Left lobe of liver (tissue), 2 donors: ENCODE data around the gene MC2R. TPM values are rescaled to one million over a fixed set of nuclear protein-coding genes. Genes with fewer than 3 reads are reported as not detected.

Experiments used
- ATAC-seq: fragments of 200-7000 bp; cut with Tn5 transposase; one replicate; pipeline ENCODE4 v1.9.1; 2020; ENCODE audit warnings: mild to moderate bottlenecking, moderate library complexity
- DNase-seq: peaks from one replicate; pipeline ENCODE4 v3.0.0-alpha.2; 2020; ENCODE audit warnings: low spot score
- total RNA-seq: library from RNA; stranded (reverse); gene quantifications from one replicate; pipeline ENCODE4 v1.2.1, GENCODE V29; 2021
- donor health status: DM: no; HTN: no; CAD: no; lungs with moderate emphysema.
- donor health status: DM: no; HTN: yes; CAD: no.

The MC2R gene
- total RNA-seq = not detected

DNA sequence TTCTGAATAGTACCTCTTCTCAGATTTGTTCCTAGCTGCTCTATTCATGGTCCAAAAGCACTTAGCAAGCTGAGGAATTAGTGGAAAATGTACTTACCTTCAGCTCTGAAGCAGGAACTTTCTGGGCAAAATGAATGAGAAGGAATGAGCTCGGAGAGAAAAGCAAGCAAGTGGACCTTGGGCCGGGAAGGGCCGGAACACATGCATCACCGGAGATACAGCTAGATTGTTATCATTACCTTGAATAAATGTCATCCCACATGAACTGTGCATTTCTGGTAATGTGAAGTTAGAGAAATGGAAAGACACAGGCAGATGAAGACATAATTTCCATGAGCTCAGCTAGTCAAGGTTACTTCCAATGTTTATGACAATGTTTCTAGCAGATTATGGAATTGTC lies at the start of gene MC2R:
MC2R (minus strand) TSS at position 146 of the 400 bp plus-strand sequence. CDS start 30,018 bp downstream, outside the sequence.
- no peak for DNase-seq
- ATAC-seq = no peak

DNA sequence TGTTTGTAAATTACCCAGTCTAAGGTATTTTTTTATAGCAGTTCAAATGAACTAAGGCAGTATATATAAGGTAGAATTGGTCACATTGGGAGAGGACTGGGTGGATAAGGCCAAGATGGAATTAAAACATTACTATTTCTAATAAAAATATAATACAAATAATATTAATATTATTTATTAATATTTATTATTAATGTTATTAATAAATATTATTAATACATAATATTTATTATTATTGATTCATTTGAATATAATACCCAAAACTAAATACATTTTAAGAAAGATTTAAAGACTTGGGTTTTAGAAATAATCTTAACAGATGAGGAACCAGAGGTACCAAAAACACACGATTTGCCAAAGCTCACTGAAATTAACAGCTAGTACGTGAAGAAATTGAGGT lies 30.5 kb upstream of the MC2R start:
- ATAC-seq (no peak), DNase-seq (no peak)

DNA sequence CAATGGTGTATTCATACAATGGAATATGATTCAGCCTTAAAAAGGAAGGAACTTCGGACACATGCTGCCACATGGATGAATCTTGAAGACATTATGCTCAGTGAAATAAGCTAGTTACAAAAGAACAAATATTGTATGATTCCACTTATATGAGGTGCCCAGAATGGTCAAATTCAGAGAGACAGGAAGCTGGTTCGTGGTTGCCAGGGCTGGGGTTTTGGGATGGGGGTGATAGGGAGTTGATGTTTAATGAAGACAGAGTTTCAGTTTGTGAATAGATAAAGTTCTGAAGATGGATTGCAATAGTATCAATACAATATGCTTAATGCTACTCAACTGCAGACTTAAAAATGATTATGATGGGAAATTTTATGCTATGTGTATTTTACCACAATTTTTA lies 28.0 kb upstream of the MC2R start:
- ATAC-seq = no peak
- no peak for DNase-seq

DNA sequence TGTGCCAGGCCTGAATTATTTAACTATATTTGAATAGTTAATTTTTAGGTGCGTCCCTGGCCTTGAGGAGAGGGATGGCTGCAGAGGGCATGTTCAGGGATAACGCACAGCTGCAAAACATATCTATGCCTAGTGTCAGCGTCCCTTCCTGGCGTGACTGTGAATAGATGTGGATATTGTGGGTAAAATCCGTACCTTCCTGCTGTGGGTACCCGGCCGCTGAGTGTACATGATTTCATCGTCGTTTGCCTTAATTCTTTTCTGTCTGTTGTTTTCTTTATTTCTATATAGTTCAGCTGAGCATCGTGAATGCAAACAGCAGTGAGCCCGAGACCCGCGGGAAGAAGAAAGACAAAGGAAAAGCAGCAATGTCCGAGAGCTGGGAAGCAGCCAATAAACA lies 25.0 kb upstream of the MC2R start:
- ATAC-seq = no peak
- DNase-seq = no peak

DNA sequence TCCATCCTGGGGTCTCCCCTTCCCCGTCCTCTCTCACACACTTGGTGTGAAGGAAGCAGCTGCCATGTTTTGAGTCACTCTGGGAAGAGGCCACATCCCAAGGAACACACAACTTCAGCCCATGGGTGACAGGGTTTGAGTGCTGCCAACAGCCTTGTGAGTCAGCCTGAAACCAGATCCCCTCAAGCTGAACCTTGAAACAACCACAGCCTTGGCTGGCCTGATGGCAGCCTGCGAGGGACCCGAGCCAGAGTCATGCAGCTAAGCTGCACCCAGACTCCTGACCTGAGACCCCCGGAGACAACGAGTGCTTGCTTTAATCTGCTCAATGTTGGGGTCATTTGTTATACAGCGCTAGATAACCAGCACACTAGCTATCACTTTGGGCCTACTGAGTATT lies 19.3 kb upstream of the MC2R start:
- ATAC-seq (no peak), DNase-seq (no peak)

DNA sequence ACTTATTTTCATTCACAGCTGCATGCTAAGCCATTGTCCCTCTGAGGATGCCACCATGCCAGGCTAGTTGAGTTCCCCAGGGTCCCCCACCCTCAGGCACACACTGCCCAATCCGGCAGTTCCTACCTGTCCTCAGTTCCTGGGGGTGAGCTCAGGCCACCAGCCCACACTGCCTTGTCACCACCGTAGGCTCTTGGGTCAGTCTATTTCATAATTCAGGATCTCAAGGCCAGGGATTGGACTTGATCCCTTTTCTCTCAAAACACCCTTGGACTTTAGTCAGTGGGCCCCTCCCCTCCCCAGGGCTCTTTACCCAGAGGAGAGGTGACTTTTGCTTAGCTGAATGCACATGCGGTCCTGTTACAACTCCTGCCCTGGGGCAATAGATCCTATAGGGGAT lies 18.7 kb upstream of the MC2R start:
- DNase-seq (no peak), ATAC-seq (no peak)

DNA sequence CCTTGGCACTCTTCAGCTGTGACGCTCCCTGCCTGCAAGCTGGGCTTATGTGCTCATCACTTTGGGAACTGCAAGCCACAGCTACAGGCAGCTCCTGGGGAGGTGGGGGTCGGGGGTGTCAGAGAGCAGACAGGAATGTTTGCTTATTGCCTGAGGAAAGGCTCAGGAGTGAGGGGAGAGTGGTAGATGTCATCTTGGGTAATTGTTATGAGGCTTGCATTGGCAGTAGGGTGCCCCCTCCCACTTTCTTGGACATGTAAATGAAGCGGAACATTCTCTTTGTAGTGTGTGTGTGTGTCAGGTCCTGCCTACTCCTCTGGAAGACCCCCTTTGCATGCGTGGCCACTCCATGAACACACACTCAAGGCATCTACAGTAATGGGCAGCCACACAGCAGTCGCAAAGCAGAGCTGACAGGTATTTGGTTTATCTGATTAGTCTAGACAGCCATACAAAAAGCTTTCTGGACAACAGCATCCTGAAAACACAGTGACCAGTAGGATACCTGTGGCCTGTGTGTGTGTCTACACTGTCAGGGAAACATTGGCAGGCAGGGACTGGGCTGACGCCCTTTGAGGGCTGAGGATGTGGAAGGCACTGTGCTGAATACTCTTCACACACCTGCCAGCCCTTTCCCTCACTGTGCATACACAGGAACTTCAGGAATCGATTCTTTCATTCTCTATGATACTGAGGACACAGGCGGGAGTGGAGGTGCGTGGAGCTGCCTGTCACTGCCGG lies 17.1 kb upstream of the MC2R start:
- ATAC-seq = no peak

DNA sequence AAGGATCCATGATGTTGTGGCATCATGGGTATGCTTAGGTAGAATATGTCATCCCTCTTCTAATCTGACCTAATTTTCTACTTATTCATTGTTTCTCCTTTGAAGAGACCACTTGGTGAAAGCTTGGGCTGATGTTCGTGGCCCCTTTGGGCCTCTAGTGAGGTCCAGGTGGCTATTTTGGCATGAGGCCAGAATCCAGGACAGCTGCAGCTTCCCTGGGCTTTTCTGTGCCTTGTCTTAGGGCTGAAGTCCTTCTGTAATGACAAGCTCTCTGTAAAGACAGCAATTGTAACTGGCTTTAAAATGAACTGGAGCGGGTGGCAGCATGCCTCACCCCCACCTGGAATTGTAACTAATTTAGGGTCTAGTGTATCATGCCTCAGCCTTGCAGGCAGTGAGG lies 15.6 kb upstream of the MC2R start:
- DNase-seq (no peak), ATAC-seq (no peak)

More for the DNA sequence above, 17.1 kb upstream of the MC2R start:
- no peak for DNase-seq

DNA sequence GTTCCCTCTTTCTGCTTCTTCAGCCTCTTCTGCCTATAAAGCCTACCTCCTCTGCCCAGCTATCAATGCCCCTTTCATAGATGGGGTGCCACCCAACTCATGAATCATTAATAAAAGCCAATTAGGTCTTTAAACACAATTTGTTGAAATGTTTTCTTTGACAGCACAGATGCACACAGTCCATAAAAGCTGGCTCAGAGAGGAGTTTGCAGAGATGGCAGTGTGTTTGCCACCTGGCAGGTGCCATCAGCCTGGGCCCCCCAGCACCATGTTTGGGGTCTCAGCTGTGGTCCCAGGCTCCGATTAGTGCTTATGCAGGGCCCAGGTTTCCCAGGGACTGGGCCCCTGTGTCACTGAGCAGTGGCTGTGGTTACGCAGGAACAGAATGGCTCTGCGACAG lies 7.9 kb upstream of the MC2R start:
- no peak for ATAC-seq
- no peak for DNase-seq

DNA sequence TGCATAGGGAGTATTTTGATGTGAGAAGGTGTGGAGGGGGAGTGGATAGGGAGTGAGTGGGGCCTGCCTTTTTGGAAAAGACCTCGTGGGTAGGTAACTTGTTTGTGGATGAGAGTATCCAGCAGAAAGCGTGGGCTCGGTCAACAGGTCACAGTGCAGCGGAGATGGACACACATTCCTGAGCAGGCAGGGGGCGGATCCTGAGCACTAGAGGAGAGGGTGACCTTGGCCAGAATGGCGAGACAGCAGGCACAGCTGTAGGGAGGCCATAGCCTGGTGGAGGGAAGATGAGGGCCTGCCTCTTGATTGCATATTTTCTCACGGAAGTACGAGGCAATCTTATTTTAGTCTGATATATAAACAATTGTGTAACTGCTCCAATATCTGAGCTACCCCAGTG lies 3.6 kb upstream of the MC2R start:
- DNase-seq = no peak
- no peak for ATAC-seq

DNA sequence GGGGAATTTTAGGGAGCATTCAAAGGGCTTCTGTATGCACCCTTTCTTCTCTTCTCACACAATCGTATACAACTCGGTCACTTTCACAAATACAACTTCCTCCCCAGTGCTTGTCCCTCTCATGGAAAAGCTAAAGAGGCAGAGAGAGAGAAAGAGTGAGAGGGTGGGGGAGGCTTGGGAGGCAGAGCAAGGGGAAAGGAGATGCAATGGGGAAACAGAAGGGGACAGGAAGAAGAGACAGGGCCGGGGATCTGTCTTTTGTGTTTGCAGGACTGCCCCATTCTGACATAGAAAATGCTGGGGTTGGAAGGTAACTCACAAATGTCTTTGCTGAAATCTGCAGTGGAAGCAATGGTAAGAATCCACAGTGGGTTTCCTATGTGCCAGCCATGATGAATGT lies 2.1 kb upstream of the MC2R start:
- no peak for ATAC-seq
- DNase-seq = no peak

DNA sequence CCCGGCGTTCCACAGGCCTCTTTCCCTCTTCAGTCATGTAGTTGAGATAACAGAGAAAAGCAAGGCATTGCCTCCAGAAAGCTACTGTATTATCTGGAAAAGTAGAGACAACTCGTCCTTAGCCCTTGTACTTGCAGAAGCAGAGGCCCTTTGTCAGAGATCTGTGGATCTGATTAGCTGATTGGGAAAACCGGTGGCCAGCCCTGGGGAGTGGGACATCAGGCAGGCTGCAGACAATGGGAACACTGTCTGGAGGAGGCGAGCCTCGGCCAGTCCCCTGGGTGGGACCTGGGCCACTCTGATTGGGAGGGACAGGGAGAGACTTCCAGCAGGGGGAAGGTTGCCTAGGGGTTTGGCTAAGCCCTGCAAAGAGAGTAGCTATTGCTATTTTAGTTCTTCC lies 1.2 kb upstream of the MC2R start:
- no peak for DNase-seq

DNA sequence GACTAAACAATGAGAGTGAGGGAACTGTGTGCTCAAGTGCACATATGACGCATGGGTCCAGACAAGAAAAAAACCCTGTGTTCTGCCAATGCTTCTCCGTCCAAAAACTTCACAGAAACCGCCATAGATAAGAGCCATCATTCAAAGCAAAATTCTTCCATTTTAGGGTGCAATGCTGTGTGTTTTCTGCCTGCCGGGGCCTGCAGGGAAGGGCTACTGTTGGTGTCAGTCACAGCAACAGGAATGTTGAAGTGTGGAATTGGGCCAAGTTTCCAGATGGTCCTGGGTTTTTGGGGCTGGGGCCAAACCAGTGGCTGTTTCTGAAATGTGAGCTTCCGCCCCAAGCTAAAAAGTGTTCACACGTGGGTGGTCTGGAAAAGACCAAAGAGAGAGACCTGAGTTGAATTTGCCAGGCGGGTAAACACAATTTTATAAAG lies 677 bp upstream of the MC2R start:
- ATAC-seq (no peak), DNase-seq (no peak)

More for the DNA sequence above, 1.2 kb upstream of the MC2R start:
- ATAC-seq = no peak

DNA sequence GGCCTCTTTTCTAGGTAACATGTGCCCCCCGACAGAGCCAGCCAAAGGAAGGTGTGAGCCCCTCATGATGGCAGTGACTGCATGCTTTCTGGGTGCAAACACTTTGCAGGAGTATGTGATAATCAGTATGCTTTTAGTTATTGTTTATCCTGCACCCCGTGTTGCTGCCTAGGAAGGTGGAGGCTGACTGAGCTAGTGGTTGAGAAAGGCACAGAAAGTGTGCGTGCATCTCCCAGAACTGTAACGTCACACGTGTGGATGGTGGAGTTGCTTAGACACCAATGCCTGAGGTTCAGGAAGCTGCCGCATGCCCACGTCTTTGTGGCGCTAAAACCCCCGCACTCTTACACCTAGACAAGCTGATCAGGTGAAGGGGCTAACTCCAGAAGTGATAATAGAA lies 580 bp downstream of the MC2R start:
- ATAC-seq (no peak), DNase-seq (no peak)

DNA sequence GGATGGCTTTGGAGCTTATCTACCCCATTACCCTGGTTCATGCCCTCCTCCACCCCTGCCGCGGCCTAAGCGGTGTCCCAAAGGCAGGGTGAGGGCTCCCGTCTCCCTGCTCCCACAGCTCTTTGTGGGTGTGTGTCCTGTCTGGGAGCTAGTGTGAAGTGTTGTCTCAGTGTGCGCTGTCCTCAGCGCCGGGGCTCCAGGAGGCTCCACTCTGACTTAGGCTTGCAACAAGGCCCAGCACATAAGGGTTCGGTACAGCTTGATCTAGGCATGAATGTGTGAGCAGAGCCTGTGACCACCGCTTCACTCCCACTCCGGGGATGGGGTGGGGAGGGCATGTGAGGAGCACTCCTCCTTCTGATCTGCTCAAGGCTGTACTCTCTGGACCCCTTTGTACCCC lies 1.2 kb downstream of the MC2R start:
- DNase-seq (no peak), ATAC-seq (no peak)

DNA sequence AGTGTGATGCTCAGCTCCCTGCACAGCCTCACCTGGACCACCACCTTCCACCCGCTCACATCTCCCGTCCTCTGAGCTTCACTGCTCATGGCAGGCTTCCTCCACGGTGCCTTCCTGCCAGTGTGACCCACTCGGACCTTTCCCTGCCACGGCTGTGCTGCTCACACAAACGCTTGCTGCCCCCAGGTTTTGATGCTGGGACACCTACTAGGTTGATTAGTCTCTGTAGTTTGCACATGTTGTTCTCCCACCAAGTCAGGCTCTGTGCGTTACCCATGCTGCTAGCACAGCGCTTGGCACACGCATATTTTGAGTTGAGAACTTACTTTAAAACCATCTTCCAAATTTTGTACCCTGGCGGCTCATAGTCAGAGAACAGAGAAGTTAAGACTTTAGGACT lies 2.1 kb downstream of the MC2R start:
- ATAC-seq (no peak), DNase-seq (no peak)

DNA sequence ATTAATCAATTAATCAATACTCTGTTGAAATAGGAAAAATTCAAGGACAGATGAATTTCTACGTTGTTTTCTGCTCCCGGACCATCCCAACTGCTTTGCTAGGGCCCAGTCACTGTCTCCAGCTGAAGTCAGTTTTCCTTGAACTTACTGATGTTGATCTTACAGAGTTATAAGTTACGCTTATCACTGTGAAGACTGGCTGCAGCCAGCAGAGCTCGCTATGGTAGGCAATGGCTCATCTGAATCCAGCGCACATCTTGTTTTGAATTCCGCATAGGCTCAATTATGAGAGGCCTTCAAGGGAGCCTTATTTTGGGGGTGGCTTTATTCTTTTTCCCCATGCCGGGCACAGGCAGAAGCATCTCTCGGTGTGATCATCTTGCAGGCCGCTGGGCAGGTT lies 2.7 kb downstream of the MC2R start:
- no peak for ATAC-seq

DNA sequence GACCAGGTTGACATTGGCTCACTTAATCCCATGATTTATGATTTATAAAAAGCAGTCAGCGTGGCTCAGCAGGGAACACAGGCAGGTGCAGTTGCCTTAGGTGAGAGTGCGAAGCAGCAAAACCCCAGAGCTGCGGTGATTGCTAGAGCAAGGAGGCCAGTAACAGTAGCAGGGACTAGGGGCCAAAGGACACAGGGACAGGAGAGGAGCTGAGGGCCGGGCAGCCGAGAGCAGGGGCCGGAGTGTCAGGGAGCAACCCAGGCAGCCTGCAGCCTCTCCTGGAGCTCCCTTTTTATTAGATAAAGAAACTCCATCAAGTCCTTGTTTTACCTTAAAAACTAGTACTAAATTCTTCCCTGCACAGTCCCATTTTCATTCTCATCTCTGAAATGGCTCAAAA lies 4.3 kb downstream of the MC2R start:
- ATAC-seq = no peak
- DNase-seq = no peak

More for the DNA sequence above, 2.7 kb downstream of the MC2R start:
- no peak for DNase-seq

DNA sequence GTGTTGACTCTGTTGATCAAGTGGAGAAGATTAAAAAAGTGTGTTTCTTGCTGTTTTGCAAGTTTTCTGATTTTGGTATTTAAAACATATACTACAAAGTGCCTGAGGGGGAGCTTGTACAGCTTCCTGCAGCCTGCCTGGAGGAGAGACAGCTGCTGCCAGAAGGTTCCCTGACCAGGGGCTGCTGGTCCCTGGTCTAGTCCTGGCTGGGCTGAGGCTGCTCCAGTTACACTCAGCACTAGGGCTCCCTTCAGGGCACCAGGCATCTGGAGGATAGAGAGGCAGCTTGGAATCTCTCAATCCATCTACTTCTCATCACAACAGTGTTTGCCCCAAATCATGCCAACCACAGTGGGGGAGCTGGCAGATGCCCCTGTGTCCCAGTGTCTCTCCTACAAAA lies 4.8 kb downstream of the MC2R start:
- no peak for ATAC-seq
- DNase-seq = no peak

DNA sequence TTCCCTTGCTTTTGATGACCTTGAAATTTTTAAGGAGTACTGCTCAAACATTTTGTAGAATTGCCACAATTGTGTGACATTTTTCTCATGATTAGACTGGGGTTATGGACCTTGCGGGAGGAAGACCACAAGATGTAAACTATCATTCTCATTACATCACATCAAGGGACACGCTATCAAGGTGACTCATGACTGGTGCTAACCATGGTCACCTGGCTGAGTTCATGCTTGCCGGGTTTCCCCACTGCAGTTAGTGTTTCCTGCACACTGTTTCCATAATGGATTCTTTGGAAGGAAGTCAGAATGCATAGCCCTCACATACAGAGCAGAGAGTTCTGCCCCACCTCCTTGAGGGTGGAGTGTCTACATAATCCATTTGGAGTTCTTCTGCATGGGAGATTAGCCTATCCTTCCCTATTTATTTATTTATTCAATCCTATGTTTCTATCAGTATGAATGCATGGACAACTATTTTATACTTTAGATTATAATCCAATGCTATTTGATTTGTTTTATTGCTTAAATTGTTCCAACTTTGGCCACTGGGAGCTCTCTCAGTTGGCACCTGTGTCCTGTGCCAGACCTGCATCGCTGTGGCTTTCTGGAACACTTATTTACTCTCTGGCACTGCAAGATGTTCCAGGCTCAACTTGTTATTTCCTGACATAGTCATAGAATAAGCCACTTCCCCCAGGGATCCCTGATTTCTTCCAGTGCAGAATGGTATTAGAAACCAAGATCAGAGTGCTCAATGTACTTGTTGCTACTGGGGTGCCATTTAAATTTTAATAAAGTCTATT lies 6.0 kb downstream of the MC2R start:
- ATAC-seq = peak; percentile 63
- no peak for DNase-seq

DNA sequence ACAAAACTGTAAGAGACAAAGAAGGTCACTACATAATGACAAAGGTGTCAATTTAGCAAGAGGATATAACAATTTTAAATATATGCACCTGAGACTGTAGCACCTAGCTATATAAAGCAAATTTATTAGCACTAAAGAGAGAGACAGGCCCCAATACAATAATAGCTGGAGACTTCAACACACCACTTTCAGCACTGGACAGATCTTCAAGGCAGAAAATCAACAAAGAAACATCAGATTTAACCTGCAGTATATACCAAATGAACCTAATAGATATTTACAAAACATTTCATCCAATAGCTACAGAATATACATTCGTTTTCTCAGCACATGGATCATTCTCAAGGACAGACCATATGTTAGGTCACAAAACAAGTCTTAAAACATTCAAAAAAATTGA lies 14.7 kb downstream of the MC2R start:
- no peak for ATAC-seq
- DNase-seq = no peak

DNA sequence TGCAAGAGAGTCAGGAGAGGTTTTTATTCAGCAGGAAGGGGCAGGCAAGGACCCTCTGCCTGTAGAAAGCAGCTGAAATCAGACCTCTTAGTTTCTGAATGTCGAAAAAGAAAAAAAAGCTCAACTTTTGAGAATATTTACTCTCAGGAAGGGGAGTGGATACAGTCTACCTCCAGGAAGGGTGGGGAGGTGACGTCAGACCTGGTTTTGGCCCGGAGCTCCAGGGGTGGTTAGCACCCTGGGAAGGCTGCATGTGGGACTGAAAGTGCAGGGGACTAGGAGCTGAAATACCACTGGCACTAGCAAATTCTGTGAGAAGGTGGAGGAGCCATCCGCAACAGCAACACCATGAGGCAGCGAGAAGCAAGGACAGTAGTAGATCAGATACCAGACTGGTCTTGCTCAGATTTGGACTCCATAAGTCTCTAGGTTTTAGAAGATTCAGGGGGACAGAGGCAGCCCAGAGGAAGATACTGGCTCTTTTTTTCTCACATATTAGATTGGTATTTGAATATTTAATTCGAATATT lies 19.8 kb downstream of the MC2R start:
- DNase-seq = no peak
- ATAC-seq = no peak
